GM23338 (cell line): ENCODE results near the gene SNRPA1. TPM values are rescaled to one million over a fixed set of nuclear protein-coding genes. Genes with fewer than 3 reads are reported as not detected.

Experiments
- ATAC-seq: fragments of 200-7000 bp; cut with Tn5 transposase; 3 replicates; pipeline ENCODE4 v1.9.1; 2020
- DNase-seq: peaks from one replicate; pipeline ENCODE4 v3.0.0-alpha.2; 2015; ENCODE audit warnings: low spot score
- H2AFZ ChIP-seq: fragments of 200-600 bp; sonication (generic); 2 replicates; pipeline ENCODE4 v1.8.0; 2016; ENCODE audit warnings: antibody characterized with exemption, mild to moderate bottlenecking, moderate library complexity
- H3F3A ChIP-seq: fragments of 200-600 bp; sonication (generic); replicated peaks from 2 replicates; pipeline ENCODE4 v1.8.0; 2017; ENCODE audit warnings: antibody characterized with exemption, mixed run types, low read depth
- H3K27ac ChIP-seq: fragments of 200-600 bp; sonication (generic); 2 replicates; pipeline ENCODE4 v1.6.1; 2016; ENCODE audit warnings: low read depth
- H3K27me3 ChIP-seq: fragments of 200-600 bp; sonication (generic); 2 replicates; pipeline ENCODE4 v1.8.0; 2016; ENCODE audit warnings: mild to moderate bottlenecking, mixed run types, moderate library complexity; ENCODE audit not compliant: insufficient read depth
- H3K36me3 ChIP-seq: fragments of 200-600 bp; sonication (generic); 2 replicates; pipeline ENCODE4 v1.8.0; 2016; ENCODE audit warnings: mild to moderate bottlenecking; ENCODE audit not compliant: insufficient read depth
- H3K4me1 ChIP-seq: fragments of 200-600 bp; sonication (generic); 2 replicates; pipeline ENCODE4 v1.8.0; 2016; ENCODE audit warnings: mild to moderate bottlenecking, moderate library complexity; ENCODE audit not compliant: insufficient read depth
- H3K4me2 ChIP-seq: fragments of 200-600 bp; sonication (generic); 2 replicates; pipeline ENCODE4 v1.7.1; 2017; ENCODE audit warnings: mixed run types
- H3K4me3 ChIP-seq: fragments of 200-600 bp; sonication (generic); 2 replicates; pipeline ENCODE4 v1.6.1; 2016; ENCODE audit warnings: mixed run types
- H3K79me2 ChIP-seq: fragments of 200-600 bp; sonication (generic); replicated peaks from 2 replicates; pipeline ENCODE4 v1.8.0; 2017; ENCODE audit warnings: mild to moderate bottlenecking; ENCODE audit not compliant: insufficient read depth
- H3K9me2 ChIP-seq: fragments of 200-600 bp; sonication (generic); 2 replicates; pipeline ENCODE4 v1.8.0; 2017; ENCODE audit not compliant: insufficient read depth
- H4K20me1 ChIP-seq: fragments of 200-600 bp; sonication (generic); replicated peaks from 2 replicates; pipeline ENCODE4 v1.8.0; 2017; ENCODE audit warnings: mild to moderate bottlenecking; ENCODE audit not compliant: insufficient read depth
- H3K27ac Mint-ChIP-seq: 2 replicates; pipeline ENCODE4 v1.8.0; 2020; ENCODE audit warnings: inconsistent platforms, mild to moderate bottlenecking, moderate library complexity, mixed read lengths
- H3K27me3 Mint-ChIP-seq: 3 replicates; pipeline ENCODE4 v1.8.0; 2022; ENCODE audit warnings: low read depth, mild to moderate bottlenecking, moderate library complexity, mixed read lengths, inconsistent platforms; ENCODE audit not compliant: insufficient read depth, poor library complexity
- H3K36me3 Mint-ChIP-seq: 3 replicates; pipeline ENCODE4 v1.8.0; 2021; ENCODE audit warnings: low read depth, mild to moderate bottlenecking, inconsistent platforms, moderate library complexity, mixed read lengths
- H3K4me1 Mint-ChIP-seq: 3 replicates; pipeline ENCODE4 v1.8.0; 2020; ENCODE audit warnings: mild to moderate bottlenecking, inconsistent platforms, mixed read lengths
- H3K4me3 Mint-ChIP-seq: 3 replicates; pipeline ENCODE4 v1.8.0; 2021; ENCODE audit warnings: moderate library complexity, mild to moderate bottlenecking, inconsistent platforms, mixed read lengths
- H3K9me3 Mint-ChIP-seq: 3 replicates; pipeline ENCODE4 v1.8.0; 2020; ENCODE audit warnings: moderate library complexity, mild to moderate bottlenecking, inconsistent platforms, mixed read lengths
- ETS1 ChIP-seq: IDR thresholded peaks from 2 replicates; pipeline ENCODE4 v1.6.1; 2016; ENCODE audit warnings: antibody characterized with exemption
- EZH2phosphoT487 ChIP-seq: fragments of 200-600 bp; sonication (generic); IDR thresholded peaks from one replicate; pipeline ENCODE4 v1.8.1; 2018; ENCODE audit warnings: antibody characterized with exemption; ENCODE audit not compliant: unreplicated experiment
- JUNB ChIP-seq: IDR thresholded peaks from one replicate; pipeline ENCODE4 v1.6.1; 2016; ENCODE audit warnings: antibody characterized with exemption; ENCODE audit not compliant: unreplicated experiment
- NANOG ChIP-seq: IDR thresholded peaks from 2 replicates; pipeline ENCODE4 v1.6.1; 2016; ENCODE audit warnings: antibody characterized with exemption, borderline replicate concordance
- POLR2AphosphoS5 ChIP-seq: IDR thresholded peaks from 2 replicates; pipeline ENCODE4 v1.6.1; 2016; ENCODE audit warnings: antibody characterized with exemption, low read depth
- ZNF114 ChIP-seq: fragments of 250-450 bp; sonication (Bioruptor Pico); IDR thresholded peaks from 2 replicates; pipeline ENCODE4 v1.5.0; 2020; ENCODE audit warnings: mild to moderate bottlenecking, moderate library complexity
- ZNF331 ChIP-seq: fragments of 250-450 bp; sonication (Bioruptor Pico); IDR thresholded peaks from 2 replicates; pipeline ENCODE4 v1.5.0; 2020; ENCODE audit warnings: low read depth, mild to moderate bottlenecking, moderate library complexity
- polyA plus RNA-seq: library from polyadenylated mRNA; unstranded; fragments of >200 nt; fragmentation: Nextera tagmentation; extraction: Ambion mirVana; gene quantifications from 2 replicates; pipeline ENCODE4 v1.2.1, GENCODE V29; 2016
- total RNA-seq: library from RNA; depleted of rRNA; stranded (reverse); fragments of >200 nt; shearing (Covaris generic); gene quantifications from 2 replicates; pipeline ENCODE4 v1.2.3, GENCODE V29; 2014
- TF ChIP-seq, protein P1 (sequence below), 2 experiments: fragments of 200-600 bp in 1 of 2; sonication (generic) in 1 of 2; conservative IDR thresholded peaks; 2 replicates each; pipeline versions ENCODE4 v1.5.1 to v1.6.1; 2016 to 2017; ENCODE audit warnings: antibody characterized with exemption in 2 of 2, low read depth in 2 of 2, mild to moderate bottlenecking in 2 of 2, moderate library complexity in 1 of 2
- TF ChIP-seq, protein P2 (sequence below): IDR thresholded peaks from one replicate; pipeline ENCODE4 v1.6.1; 2018; ENCODE audit warnings: antibody characterized with exemption; ENCODE audit not compliant: unreplicated experiment

The SNRPA1 gene
- total and polyA plus RNA-seq, 2 experiments from 2014 or later, result 170 to 361 TPM

DNA sequence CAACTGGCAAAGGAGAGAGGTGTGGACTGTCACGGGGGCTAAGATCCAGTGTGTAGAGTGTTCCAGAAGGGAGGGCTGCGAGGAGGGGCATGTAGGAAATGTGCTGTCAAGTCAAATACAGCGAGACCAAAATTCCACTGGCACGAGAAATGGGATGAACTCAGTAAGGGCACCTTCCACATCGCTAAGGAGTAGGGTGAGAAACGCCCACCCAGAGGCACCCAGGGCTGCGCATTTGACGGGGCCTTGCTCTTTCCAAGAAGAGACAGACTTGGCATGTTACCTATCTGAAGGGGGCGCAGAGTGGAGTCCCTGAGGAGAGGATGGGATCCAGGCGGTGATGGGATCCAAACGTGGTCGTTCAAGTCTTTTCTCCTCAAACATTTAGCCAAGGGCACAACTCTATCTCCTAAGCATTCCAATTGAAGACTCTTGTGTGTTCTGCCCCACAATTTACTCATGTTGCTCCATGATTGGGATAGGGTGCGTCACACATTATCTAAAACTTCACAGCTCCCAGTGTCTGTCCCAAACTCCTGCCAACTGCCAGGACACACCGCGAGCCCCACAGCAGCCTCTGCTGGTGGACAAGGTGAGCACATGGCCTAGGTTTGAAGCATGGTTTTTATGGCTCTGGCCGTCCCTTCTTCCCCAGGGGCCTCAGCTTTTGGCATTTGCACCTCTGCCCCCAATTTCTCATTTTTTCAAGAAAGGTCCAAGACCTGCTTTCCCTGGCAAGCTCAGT is 25.4 kb downstream of the SNRPA1 start:
- peaks cover 35% of the 10 kb centered on the region for H3K36me3 ChIP-seq
- Mint-ChIP-seq H3K36me3 (peaks cover 53% of the 10 kb centered on the region), H3K4me1 (peaks cover 9% of the 10 kb centered on the region; the same call in 2 of the 3 replicates), H3K9me3 (no peaks in the 10 kb centered on the region), H3K27ac (no peak overlapping the region), H3K27me3 (peaks cover 10% of the 10 kb centered on the region), H3K4me3 (no peak overlapping the region)
- H3K4me3 ChIP-seq, result no peak overlapping the region
- peaks cover 21% of the 10 kb centered on the region for H3F3A ChIP-seq
- ATAC-seq, result peak; percentile 78
- TF ChIP-seq, protein P1, sequence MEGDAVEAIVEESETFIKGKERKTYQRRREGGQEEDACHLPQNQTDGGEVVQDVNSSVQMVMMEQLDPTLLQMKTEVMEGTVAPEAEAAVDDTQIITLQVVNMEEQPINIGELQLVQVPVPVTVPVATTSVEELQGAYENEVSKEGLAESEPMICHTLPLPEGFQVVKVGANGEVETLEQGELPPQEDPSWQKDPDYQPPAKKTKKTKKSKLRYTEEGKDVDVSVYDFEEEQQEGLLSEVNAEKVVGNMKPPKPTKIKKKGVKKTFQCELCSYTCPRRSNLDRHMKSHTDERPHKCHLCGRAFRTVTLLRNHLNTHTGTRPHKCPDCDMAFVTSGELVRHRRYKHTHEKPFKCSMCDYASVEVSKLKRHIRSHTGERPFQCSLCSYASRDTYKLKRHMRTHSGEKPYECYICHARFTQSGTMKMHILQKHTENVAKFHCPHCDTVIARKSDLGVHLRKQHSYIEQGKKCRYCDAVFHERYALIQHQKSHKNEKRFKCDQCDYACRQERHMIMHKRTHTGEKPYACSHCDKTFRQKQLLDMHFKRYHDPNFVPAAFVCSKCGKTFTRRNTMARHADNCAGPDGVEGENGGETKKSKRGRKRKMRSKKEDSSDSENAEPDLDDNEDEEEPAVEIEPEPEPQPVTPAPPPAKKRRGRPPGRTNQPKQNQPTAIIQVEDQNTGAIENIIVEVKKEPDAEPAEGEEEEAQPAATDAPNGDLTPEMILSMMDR (conservative IDR thresholded peaks at IDR 0.05; ENCODE audit: low read depth in 2 of 2), result peak; percentile 55 to 74
- TF ChIP-seq POLR2AphosphoS5, result no peak
- H3K79me2 ChIP-seq, result no peaks in the 10 kb centered on the region
- no peaks in the 10 kb centered on the region for H3K27me3 ChIP-seq
- H3K27ac ChIP-seq, result no peak overlapping the region
- DNase-seq, result peak; percentile 69
- H3K9me2 ChIP-seq, result no peaks in the 10 kb centered on the region
- peaks cover 8% of the 10 kb centered on the region; the same call in 1 of the 2 replicates for H3K4me1 ChIP-seq
- no peak overlapping the region for H3K4me2 ChIP-seq
- H2AFZ ChIP-seq, result no peak overlapping the region
- H4K20me1 ChIP-seq, result no peaks in the 10 kb centered on the region

DNA sequence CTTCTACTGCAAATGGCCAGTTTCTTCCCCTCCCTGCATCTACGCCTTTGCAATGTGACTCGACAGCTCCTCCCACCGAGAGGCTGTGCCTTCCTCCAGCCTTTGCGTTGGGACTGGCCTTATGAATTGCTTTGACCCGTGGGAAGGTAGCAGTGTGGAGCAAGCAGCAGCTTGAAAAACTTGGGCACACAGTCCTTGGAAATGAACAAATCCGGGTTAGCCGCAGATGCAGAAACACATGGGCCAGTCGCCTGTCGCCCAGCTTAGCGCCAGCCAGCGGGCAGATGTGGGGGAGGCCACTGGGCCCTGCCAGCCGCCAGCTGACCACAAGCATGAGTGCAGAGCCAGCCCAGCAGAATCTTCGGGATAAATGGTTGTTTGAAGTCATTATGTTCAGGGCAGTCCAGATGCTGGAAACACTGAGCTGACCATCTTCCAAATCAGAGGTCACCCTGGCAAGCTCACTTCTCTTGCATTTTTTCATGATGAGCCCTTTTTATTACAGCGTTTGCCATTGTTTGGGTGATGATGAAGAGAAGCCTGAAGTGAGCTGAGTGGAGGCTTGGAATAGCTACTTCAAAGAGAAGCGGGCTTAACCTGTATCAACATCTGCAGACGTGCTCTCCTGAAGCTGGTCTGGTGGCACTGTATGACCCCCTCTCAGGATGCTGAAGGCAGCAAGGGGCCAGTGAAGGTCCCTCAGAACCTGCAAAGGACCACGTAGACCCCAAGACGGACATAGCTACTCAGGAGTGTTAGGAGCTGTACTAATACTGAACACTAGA is 27.5 kb downstream of the SNRPA1 start:
- Mint-ChIP-seq H3K4me1 (peaks cover 9% of the 10 kb centered on the region), H3K9me3 (no peaks in the 10 kb centered on the region), H3K4me3 (no peak overlapping the region), H3K27ac (no peak overlapping the region; the same call in 1 of the 2 replicates), H3K36me3 (peaks cover 31% of the 10 kb centered on the region), H3K27me3 (peaks cover 12% of the 10 kb centered on the region)
- Histone ChIP-seq H3K79me2 (no peaks in the 10 kb centered on the region), H3K27ac (no peak overlapping the region), H3K4me3 (no peak overlapping the region), H2AFZ (no peak overlapping the region), H3K4me2 (no peak overlapping the region), H3F3A (peaks cover 13% of the 10 kb centered on the region), H3K27me3 (no peaks in the 10 kb centered on the region), H3K9me2 (no peaks in the 10 kb centered on the region), H3K36me3 (peaks cover 19% of the 10 kb centered on the region), H4K20me1 (no peaks in the 10 kb centered on the region), H3K4me1 (peaks cover 8% of the 10 kb centered on the region; the same call in 1 of the 2 replicates)
- peak; percentile 63 for DNase-seq
- ATAC-seq, result peak; percentile 74
- TF ChIP-seq ZNF331 (CRISPR knock-in tag) (no peak), NANOG (no peak), ETS1 (no peak), JUNB (no peak), EZH2phosphoT487 (no peak), ZNF114 (CRISPR knock-in tag) (no peak)
- TF ChIP-seq, protein P1 (conservative IDR thresholded peaks at IDR 0.05; ENCODE audit: low read depth in 2 of 2), result no peak; a peak in 1 of 4 replicates
- TF ChIP-seq, protein P2, sequence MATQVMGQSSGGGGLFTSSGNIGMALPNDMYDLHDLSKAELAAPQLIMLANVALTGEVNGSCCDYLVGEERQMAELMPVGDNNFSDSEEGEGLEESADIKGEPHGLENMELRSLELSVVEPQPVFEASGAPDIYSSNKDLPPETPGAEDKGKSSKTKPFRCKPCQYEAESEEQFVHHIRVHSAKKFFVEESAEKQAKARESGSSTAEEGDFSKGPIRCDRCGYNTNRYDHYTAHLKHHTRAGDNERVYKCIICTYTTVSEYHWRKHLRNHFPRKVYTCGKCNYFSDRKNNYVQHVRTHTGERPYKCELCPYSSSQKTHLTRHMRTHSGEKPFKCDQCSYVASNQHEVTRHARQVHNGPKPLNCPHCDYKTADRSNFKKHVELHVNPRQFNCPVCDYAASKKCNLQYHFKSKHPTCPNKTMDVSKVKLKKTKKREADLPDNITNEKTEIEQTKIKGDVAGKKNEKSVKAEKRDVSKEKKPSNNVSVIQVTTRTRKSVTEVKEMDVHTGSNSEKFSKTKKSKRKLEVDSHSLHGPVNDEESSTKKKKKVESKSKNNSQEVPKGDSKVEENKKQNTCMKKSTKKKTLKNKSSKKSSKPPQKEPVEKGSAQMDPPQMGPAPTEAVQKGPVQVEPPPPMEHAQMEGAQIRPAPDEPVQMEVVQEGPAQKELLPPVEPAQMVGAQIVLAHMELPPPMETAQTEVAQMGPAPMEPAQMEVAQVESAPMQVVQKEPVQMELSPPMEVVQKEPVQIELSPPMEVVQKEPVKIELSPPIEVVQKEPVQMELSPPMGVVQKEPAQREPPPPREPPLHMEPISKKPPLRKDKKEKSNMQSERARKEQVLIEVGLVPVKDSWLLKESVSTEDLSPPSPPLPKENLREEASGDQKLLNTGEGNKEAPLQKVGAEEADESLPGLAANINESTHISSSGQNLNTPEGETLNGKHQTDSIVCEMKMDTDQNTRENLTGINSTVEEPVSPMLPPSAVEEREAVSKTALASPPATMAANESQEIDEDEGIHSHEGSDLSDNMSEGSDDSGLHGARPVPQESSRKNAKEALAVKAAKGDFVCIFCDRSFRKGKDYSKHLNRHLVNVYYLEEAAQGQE, result no peak
